Cardiac muscle cell (in vitro differentiated cells and primary cell): ENCODE data around the gene TXNDC11. TPM values are rescaled to one million over a fixed set of nuclear protein-coding genes. Genes with fewer than 3 reads are reported as not detected.

Source experiments
- DNase-seq, 2 donors: peaks; one replicate each; pipeline versions ENCODE4 v3.0.0 to v3.0.0-alpha.2; 2010 to 2017; ENCODE audit warnings: low read depth in 1 of 2, low spot score in 1 of 2
- H3K27ac ChIP-seq: fragments of 200-600 bp; sonication (generic); 2 replicates; pipeline ENCODE4 v1.5.1; 2016
- H3K27me3 ChIP-seq: fragments of 200-600 bp; sonication (generic); 2 replicates; pipeline ENCODE4 v1.6.0; 2016; ENCODE audit warnings: control low read depth
- H3K36me3 ChIP-seq: fragments of 200-600 bp; sonication (generic); 2 replicates; pipeline ENCODE4 v1.5.1; 2016; ENCODE audit warnings: control low read depth
- H3K4me1 ChIP-seq: fragments of 200-600 bp; sonication (generic); 2 replicates; pipeline ENCODE4 v1.8.1; 2017; ENCODE audit warnings: low read depth, mild to moderate bottlenecking, mixed run types
- H3K4me3 ChIP-seq: fragments of 200-600 bp; sonication (generic); 2 replicates; pipeline ENCODE4 v1.5.1; 2016; ENCODE audit warnings: mild to moderate bottlenecking
- H3K9me3 ChIP-seq: fragments of 200-600 bp; sonication (generic); 2 replicates; pipeline ENCODE4 v1.5.1; 2017; ENCODE audit warnings: low read depth, mild to moderate bottlenecking, control low read depth
- CTCF ChIP-seq: IDR thresholded peaks from 2 replicates; pipeline ENCODE4 v1.5.1; 2012; ENCODE audit warnings: low read depth, mild to moderate bottlenecking, low read length
- polyA plus RNA-seq: library from polyadenylated mRNA; unstranded; fragments of >200 nt; fragmentation: Nextera tagmentation; extraction: Ambion mirVana; gene quantifications from 2 replicates; pipeline ENCODE4 v1.2.1, GENCODE V29; 2016
- total RNA-seq: library from RNA; depleted of rRNA; stranded (reverse); fragments of >200 nt; gene quantifications from 2 replicates; pipeline ENCODE4 v1.2.3, GENCODE V29; 2016

The TXNDC11 gene
- total and polyA plus RNA-seq, 2 experiments from 2014 or later, result 26.6 to 43.0 TPM

DNA sequence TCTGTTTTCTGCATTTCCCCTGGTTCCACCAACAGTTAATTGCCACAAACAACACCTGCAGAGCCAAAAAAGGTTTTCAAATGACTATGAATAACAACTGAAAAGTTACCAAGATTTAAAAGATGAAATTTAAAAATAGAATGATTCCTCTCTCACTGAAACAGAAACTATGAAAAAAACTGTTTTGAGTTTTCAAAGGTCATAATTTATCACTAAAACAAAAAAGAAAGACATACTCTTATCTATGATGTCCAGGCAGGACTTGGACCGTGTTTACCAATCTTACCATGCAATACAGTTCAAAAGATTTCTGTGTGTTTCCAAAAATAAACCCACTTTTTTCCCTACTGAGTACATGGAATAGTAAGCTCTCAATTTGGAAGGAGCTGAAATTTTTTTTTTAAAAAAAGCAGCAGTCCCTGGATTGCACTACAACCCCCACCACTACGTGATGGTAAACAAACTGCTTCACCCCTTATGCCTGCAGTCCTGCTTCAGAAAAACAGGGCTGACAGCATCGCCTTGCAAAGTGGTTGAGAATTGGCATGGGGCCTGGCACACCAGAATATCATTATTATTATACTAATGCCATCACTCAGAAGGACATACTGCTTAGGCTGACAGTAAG is 8.5 kb downstream of the TXNDC11 start:
- no peaks in the 10 kb centered on the region for H3K27me3 ChIP-seq
- H3K27ac ChIP-seq, result no peak overlapping the region
- peaks cover 27% of the 10 kb centered on the region for H3K4me1 ChIP-seq
- H3K36me3 ChIP-seq, result peaks cover 21% of the 10 kb centered on the region
- no peaks in the 10 kb centered on the region for H3K9me3 ChIP-seq
- TF ChIP-seq CTCF, result no peak
- DNase-seq, result no peak
- no peak overlapping the region for H3K4me3 ChIP-seq

GRCh38 chr16:11731222-11731621 is 11.4 kb downstream of the TXNDC11 start:
- DNase-seq, result no peak
- Histone ChIP-seq H3K4me1 (peaks cover 20% of the 10 kb centered on the region), H3K36me3 (peaks cover 27% of the 10 kb centered on the region), H3K27me3 (no peaks in the 10 kb centered on the region), H3K4me3 (no peak overlapping the region), H3K9me3 (no peaks in the 10 kb centered on the region), H3K27ac (no peak overlapping the region)
- TF ChIP-seq CTCF, result no peak

DNA sequence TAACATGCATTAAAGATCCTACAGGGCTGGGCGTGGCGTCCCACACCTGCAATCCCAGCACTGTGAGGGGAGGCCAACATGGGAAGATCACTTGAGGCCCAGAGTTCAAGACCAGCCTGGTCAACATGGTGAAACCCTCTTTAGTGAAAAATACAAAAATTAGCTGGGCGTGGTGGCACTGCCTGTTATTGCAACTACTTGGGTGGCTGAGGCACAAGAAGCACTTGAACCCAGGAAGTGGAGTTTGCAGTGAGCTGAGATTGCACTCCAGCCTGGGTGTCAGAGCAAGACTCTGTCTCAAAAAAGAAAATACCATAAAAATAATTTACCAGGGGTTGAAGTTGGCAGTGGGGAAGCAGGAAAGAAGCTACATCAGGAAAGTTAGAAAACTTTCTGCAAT is 12.9 kb downstream of the TXNDC11 start:
- H3K36me3 ChIP-seq, result peaks cover 24% of the 10 kb centered on the region
- H3K9me3 ChIP-seq, result no peaks in the 10 kb centered on the region
- no peak for TF ChIP-seq CTCF
- peaks cover 11% of the 10 kb centered on the region for H3K4me1 ChIP-seq
- no peaks in the 10 kb centered on the region for H3K27me3 ChIP-seq
- no peak overlapping the region for H3K27ac ChIP-seq
- no peak for DNase-seq
- H3K4me3 ChIP-seq, result no peak overlapping the region

- H3K36me3 ChIP-seq, result peaks cover 24% of the 10 kb centered on the region
- H3K27me3 ChIP-seq, result no peaks in the 10 kb centered on the region
- no peak for DNase-seq
- H3K4me1 ChIP-seq, result no peaks in the 10 kb centered on the region
- no peaks in the 10 kb centered on the region for H3K9me3 ChIP-seq
- no peak overlapping the region for H3K27ac ChIP-seq
- TF ChIP-seq CTCF, result no peak
- H3K4me3 ChIP-seq, result no peak overlapping the region
Measured at GRCh38 chr16:11727796-11728543, 14.7 kb downstream of the TXNDC11 start.

DNA sequence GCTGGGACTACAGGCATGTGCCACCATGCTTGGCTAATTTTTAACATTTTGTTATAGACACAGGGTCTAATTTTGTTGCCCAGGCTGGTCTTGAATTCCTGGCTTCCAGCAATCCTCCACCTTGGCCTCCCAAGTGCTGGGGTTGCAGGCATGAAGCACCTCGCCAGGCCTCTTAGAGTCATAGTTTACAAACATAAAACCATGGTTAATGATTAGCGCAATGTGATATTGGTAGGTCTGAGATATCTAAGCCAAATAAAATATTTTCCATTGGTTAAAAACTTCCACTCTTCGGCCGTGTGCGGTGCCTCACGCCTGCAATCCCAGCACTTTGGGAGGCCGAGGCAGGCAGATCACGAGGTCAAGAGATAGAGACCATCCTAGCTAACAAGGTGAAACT is 16.6 kb downstream of the TXNDC11 start:
- Histone ChIP-seq H3K9me3 (no peaks in the 10 kb centered on the region), H3K27ac (no peak overlapping the region), H3K4me1 (peaks cover 9% of the 10 kb centered on the region), H3K36me3 (peaks cover 26% of the 10 kb centered on the region), H3K27me3 (no peaks in the 10 kb centered on the region), H3K4me3 (no peak overlapping the region)
- no peak for TF ChIP-seq CTCF
- no peak for DNase-seq
